ENCODE data around the gene ARL2BP. TPM values are rescaled to one million over a fixed set of nuclear protein-coding genes. Genes with fewer than 3 reads are reported as not detected.

The ARL2BP gene
- total and polyA plus RNA-seq, 10 of the 15 experiments (the other 5 are each of a cell fraction or from before 2014, with no cell fraction given): 12.5 to 56.6 (median 29.7) TPM

GRCh38 chr16:57256601-57257395 is 11.7 kb downstream of the ARL2BP start:
- no peaks in the 10 kb centered on the region for H4K20me1 ChIP-seq (ENCODE audit: control insufficient read depth, insufficient read depth)
- intact Hi-C loops (cut with micrococcal nuclease; ENCODE audit: unreplicated experiment): no loop called here
- H3K4me3 ChIP-seq: no peak overlapping the region
- CTCF ChIA-PET: no interaction called here
- WGBS (ENCODE audit: insufficient coverage, insufficient replicate concordance, low lambda C conversion rate, missing lambda C conversion rate): 94% methylated on average over 16 of the region's 16 CpGs
- no peak overlapping the region for H3K27ac ChIP-seq (ENCODE audit: control insufficient read depth, insufficient read depth)
- peaks cover 3% of the 10 kb centered on the region for H3K4me1 ChIP-seq (ENCODE audit: control insufficient read depth, insufficient read depth, low read length)
- H3K27me3 ChIP-seq (replicated peaks in 1 of 2; ENCODE audit: control insufficient read depth in 2 of 2, insufficient read depth in 2 of 2, low read length in 1 of 2): no peaks in the 10 kb centered on the region
- no peak for DNase-seq (ENCODE audit: low read depth, low spot score)
- H2AFZ ChIP-seq (ENCODE audit: control insufficient read depth, low read depth, low read length): no peak overlapping the region
- H3K4me2 ChIP-seq (ENCODE audit: control insufficient read depth, insufficient read depth): no peak overlapping the region
- SMC1A ChIA-PET (ENCODE audit: uncharacterized antibody, unreplicated experiment): interaction anchor here (0.7 kb wide), 1 partner anchor 9 kb away, joined by 3 read pairs; no protein-coding TSS in a partner anchor
- RAD21 ChIA-PET (ENCODE audit: unreplicated experiment): interaction anchor here (0.9 kb wide), 1 partner anchor 11 kb away, joined by 3 read pairs; no protein-coding TSS in a partner anchor
- ATAC-seq: no peak
- no TSS peak for BruUV-seq (replicated peaks)
- TF ChIP-seq CTCF (IDR thresholded peaks at IDR 0.05 in 2 of 3, conservative IDR thresholded peaks at IDR 0.05 in 1 of 3; ENCODE audit: control insufficient read depth in 2 of 3, extremely low read depth in 1 of 3, insufficient read depth in 1 of 3, low read depth in 3 of 3, low read length in 3 of 3): no peak
- no peak for TF ChIP-seq ATF2 (IDR thresholded peaks at IDR 0.05; ENCODE audit: low read length)
- TF ChIP-seq HCFC1 (IDR thresholded peaks at IDR 0.05; ENCODE audit: low read length): no peak
- no peak for TF ChIP-seq NFXL1 (IDR thresholded peaks at IDR 0.05; ENCODE audit: borderline replicate concordance)
- in situ Hi-C loops (cut with MboI): no loop called here
- no peak for FAIRE-seq
- H3K79me2 ChIP-seq (ENCODE audit: control insufficient read depth, insufficient read depth, low read length): no peaks in the 10 kb centered on the region
- H3K9ac ChIP-seq (ENCODE audit: control insufficient read depth, insufficient read depth, low read length): no peak overlapping the region
- H3K9me3 ChIP-seq (replicated peaks; ENCODE audit: control insufficient read depth, insufficient read depth, low read length): no peaks in the 10 kb centered on the region; the same call in 2 of the 3 replicates
- POLR2A ChIA-PET: interaction anchor here (1.2 kb wide), 1 partner anchor 8 kb away, joined by 3 read pairs; no protein-coding TSS in a partner anchor
- peaks cover 2% of the 10 kb centered on the region in 2 experiments; a peak in 3 of 4 replicates for H3K36me3 ChIP-seq (ENCODE audit: control insufficient read depth in 2 of 2, insufficient read depth in 2 of 2, low read length in 1 of 2)
